ENCODE measurements around the gene RBM12.

DNA sequence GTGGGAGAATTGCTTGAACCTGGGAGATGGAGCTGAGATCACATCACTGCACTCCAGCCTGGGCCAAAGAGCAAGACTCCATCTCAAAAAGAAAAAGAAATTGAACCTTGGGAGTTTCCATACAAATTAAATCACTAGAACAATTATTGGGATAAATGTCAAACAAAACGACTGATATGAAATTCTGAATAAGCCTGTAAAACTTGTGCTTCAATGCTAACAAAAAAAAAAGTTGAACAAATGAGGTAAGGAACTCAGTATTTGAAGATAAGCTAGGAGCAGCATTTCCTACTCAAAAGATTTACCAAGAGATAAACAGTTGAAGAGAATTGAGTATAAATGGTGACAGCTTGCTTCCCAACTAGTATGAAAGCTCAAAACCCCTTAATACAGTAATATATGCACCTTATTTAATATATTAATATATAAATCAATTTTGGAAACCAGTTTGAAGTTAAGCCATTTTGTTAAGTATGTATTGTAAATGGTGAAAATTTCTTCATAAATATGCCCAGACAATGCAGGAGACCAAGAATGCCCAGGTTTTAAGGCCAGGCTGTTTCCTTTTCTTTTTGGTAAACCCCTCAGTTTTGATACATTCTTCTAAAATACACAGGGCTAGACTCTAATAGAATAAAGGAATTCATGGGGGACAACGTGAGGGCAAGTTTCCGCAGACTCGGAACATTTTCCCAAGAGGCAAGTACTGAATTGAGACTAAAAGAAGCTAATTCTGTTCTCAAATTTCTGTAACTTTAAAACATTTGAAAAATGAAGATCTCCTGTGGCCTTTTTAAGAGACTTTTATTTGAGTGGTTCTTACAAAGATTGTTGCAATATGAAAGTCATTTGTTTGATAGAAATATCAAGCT lies 38.4 kb upstream of the RBM12 start:
- TF ChIP-seq CTCF (IDR thresholded peaks at IDR 0.05) (no peak), POLR2A (IDR thresholded peaks at IDR 0.05) (no peak)
